SK-N-SH treated with all-trans-retinoic acid at 6 μM for 48 hours (cell line): ENCODE data around the gene KCNG1.

Experiments
- ARNTL ChIP-seq: fragments of 450-650 bp; formaldehyde crosslinking; IDR thresholded peaks from 2 replicates; pipeline ENCODE4 v1.5.0; 2020; ENCODE audit warnings: low read depth, mild to moderate bottlenecking, moderate library complexity, borderline replicate concordance
- BACH2 ChIP-seq: fragments of 250-450 bp; sonication (Bioruptor Pico); IDR thresholded peaks from 2 replicates; pipeline ENCODE4 v1.9.0; 2021; ENCODE audit warnings: mild to moderate bottlenecking, borderline replicate concordance
- CSRNP3 ChIP-seq: fragments of 250-450 bp; sonication (Bioruptor Pico); IDR thresholded peaks from 2 replicates; pipeline ENCODE4 v1.5.1; 2021; ENCODE audit warnings: mild to moderate bottlenecking, moderate library complexity
- OSR1 ChIP-seq: fragments of 250-450 bp; sonication (Bioruptor Pico); IDR thresholded peaks from 2 replicates; pipeline ENCODE4 v1.8.0; 2022; ENCODE audit warnings: moderate library complexity, mild to moderate bottlenecking, inconsistent platforms
- PATZ1 ChIP-seq: fragments of 250-450 bp; sonication (Bioruptor Pico); IDR thresholded peaks from 2 replicates; pipeline ENCODE4 v1.8.0; 2020; ENCODE audit warnings: mild to moderate bottlenecking, moderate library complexity, borderline replicate concordance
- ZC3H10 ChIP-seq: fragments of 250-450 bp; sonication (Bioruptor Pico); IDR thresholded peaks from 2 replicates; pipeline ENCODE4 v1.5.1; 2021; ENCODE audit warnings: mild to moderate bottlenecking, moderate library complexity
- ZFP30 ChIP-seq: fragments of 450-650 bp; formaldehyde crosslinking; IDR thresholded peaks from 2 replicates; pipeline ENCODE4 v1.5.0; 2022; ENCODE audit warnings: mild to moderate bottlenecking, moderate library complexity
- ZNF565 ChIP-seq: fragments of 450-650 bp; formaldehyde crosslinking; conservative IDR thresholded peaks from 2 replicates; pipeline ENCODE4 v1.5.0; 2020; ENCODE audit warnings: low read depth, mild to moderate bottlenecking, moderate library complexity
- ZNF70 ChIP-seq: fragments of 450-650 bp; formaldehyde crosslinking; IDR thresholded peaks from 2 replicates; pipeline ENCODE4 v1.5.0; 2020; ENCODE audit warnings: mild to moderate bottlenecking, moderate library complexity

- TF ChIP-seq ZFP30 (no peak), ZNF565 (no peak), ARNTL (CRISPR knock-in tag) (no peak), PATZ1 (CRISPR knock-in tag) (no peak), ZC3H10 (CRISPR knock-in tag) (no peak), CSRNP3 (CRISPR knock-in tag) (no peak), BACH2 (CRISPR knock-in tag) (no peak), ZNF70 (no peak), OSR1 (CRISPR knock-in tag) (no peak)
Measured at GRCh38 chr20:51024761-51025160, 1.9 kb upstream of the KCNG1 start.
